Caco-2 (cell line): ENCODE measurements around the gene FAM227A. TPM values are rescaled to one million over a fixed set of nuclear protein-coding genes. Genes with fewer than 3 reads are reported as not detected.

Experiments
- BruUV-seq: library from RNA; stranded (reverse); fragments of 400-500 nt; replicated peaks from 2 replicates; lab custom pipeline; 2021; lab: Mats Ljungman, UMichigan
- CTCF ChIA-PET: fragments of 300-600 bp; sonication (Branson Sonifier 250); formaldehyde crosslinking; loops from one replicate; lab custom pipeline; 2022; ENCODE audit warnings: antibody characterized with exemption; lab: Charles Lee
- POLR2A ChIA-PET: fragments of 300-600 bp; sonication (Branson Sonifier 250); formaldehyde crosslinking; loops from one replicate; lab custom pipeline; 2022; ENCODE audit warnings: antibody characterized with exemption; lab: Charles Lee
- DNase-seq, 2 experiments: peaks; one replicate each; pipeline versions ENCODE4 v3.0.0 to v3.0.0-alpha.2; 2020 to 2022
- H3K27me3 ChIP-seq: replicated peaks from 2 replicates; pipeline ENCODE4 v1.6.0; 2011; ENCODE audit warnings: low read length; ENCODE audit not compliant: control insufficient read depth, insufficient read depth
- H3K36me3 ChIP-seq: 2 replicates; pipeline ENCODE4 v1.5.1; 2011; ENCODE audit warnings: low read length; ENCODE audit not compliant: control insufficient read depth, insufficient read depth
- H3K4me1 ChIP-seq: fragments of 250-450 bp; sonication (Bioruptor Pico); 2 replicates; pipeline ENCODE4 v1.5.1; 2020; ENCODE audit warnings: mild to moderate bottlenecking
- H3K4me3 ChIP-seq: 2 replicates; pipeline ENCODE4 v1.5.1; 2011; ENCODE audit warnings: low read depth, mild to moderate bottlenecking, control low read depth, low read length
- H3K9me3 ChIP-seq: fragments of 250-450 bp; sonication (Bioruptor Pico); 2 replicates; pipeline ENCODE4 v1.5.1; 2020; ENCODE audit warnings: mild to moderate bottlenecking, moderate library complexity
- H3K27ac Mint-ChIP-seq: one replicate; pipeline ENCODE4 v1.8.0; 2022; ENCODE audit warnings: mixed read lengths; ENCODE audit not compliant: unreplicated experiment
- H3K27me3 Mint-ChIP-seq: one replicate; pipeline ENCODE4 v1.8.0; 2022; ENCODE audit warnings: mixed read lengths; ENCODE audit not compliant: insufficient read depth, unreplicated experiment
- H3K36me3 Mint-ChIP-seq: one replicate; pipeline ENCODE4 v1.8.0; 2022; ENCODE audit warnings: mild to moderate bottlenecking, mixed read lengths; ENCODE audit not compliant: insufficient read depth, unreplicated experiment
- H3K4me1 Mint-ChIP-seq: one replicate; pipeline ENCODE4 v1.8.0; 2022; ENCODE audit warnings: low read depth, mixed read lengths; ENCODE audit not compliant: unreplicated experiment
- H3K4me3 Mint-ChIP-seq: one replicate; pipeline ENCODE4 v1.8.0; 2022; ENCODE audit warnings: mild to moderate bottlenecking, moderate library complexity, mixed read lengths; ENCODE audit not compliant: unreplicated experiment
- H3K9me3 Mint-ChIP-seq: one replicate; pipeline ENCODE4 v1.8.0; 2022; ENCODE audit warnings: mixed read lengths; ENCODE audit not compliant: unreplicated experiment
- CTCF ChIP-seq, 2 experiments: fragments of 200-600 bp in 1 of 2; IDR thresholded peaks; 1 replicate in 1 of 2; 2 replicates in 1 of 2; pipeline versions ENCODE4 v1.5.1 to v1.8.0; 2011 to 2022; ENCODE audit warnings: antibody characterized with exemption in 1 of 2, control low read depth in 1 of 2, inconsistent platforms in 1 of 2, low read depth in 1 of 2, low read length in 1 of 2, mild to moderate bottlenecking in 1 of 2, moderate library complexity in 1 of 2; ENCODE audit not compliant: insufficient read depth in 1 of 2, severe bottlenecking in 1 of 2, unreplicated experiment in 1 of 2
- intact Hi-C: fragments of 100-400 bp; cut with micrococcal nuclease; formaldehyde crosslinking; loops from one replicate; pipeline ENCODE4 v1.10.0; 2022; ENCODE audit not compliant: unreplicated experiment
- total RNA-seq: library from RNA; stranded (reverse); gene quantifications from 2 replicates; pipeline ENCODE4 v1.2.3, GENCODE V29; 2022

The FAM227A gene
- total RNA-seq, 1 experiment from 2014 or later: 0.73 TPM

- Mint-ChIP-seq H3K4me1 (peaks cover 16% of the 10 kb centered on the region), H3K9me3 (no peaks in the 10 kb centered on the region), H3K4me3 (peak overlapping the region; percentile 87), H3K36me3 (peaks cover 59% of the 10 kb centered on the region), H3K27ac (peak overlapping the region; percentile 95), H3K27me3 (no peaks in the 10 kb centered on the region)
- intact Hi-C loops: no loop called here
- BruUV-seq: no TSS peak
- DNase-seq: peak in 1 of 2 experiments; percentile 65
- H3K9me3 ChIP-seq: no peaks in the 10 kb centered on the region
- no peak for TF ChIP-seq CTCF (IDR thresholded peaks at IDR 0.05; ENCODE audit: insufficient read depth in 1 of 2, low read depth in 1 of 2, low read length in 1 of 2, severe bottlenecking in 1 of 2, unreplicated experiment in 1 of 2)
- peaks cover 2% of the 10 kb centered on the region; the same call in 1 of the 2 replicates for H3K36me3 ChIP-seq
- H3K4me3 ChIP-seq: peak overlapping the region; percentile 88
- CTCF ChIA-PET: interaction anchor here (1.9 kb wide), 1 partner anchor 18 kb away, joined by 8 read pairs; the partner anchor contains the start of gene TOMM22
- POLR2A ChIA-PET: interaction anchor here (0.7 kb wide), 1 partner anchor 162 kb away, joined by 4 read pairs; no protein-coding TSS in a partner anchor
- H3K4me1 ChIP-seq: peaks cover 38% of the 10 kb centered on the region
- H3K27me3 ChIP-seq: no peaks in the 10 kb centered on the region
Measured at GRCh38 chr22:38700270-38700788, 44.1 kb upstream of the FAM227A start.

GRCh38 chr22:38699784-38700183 is 43.6 kb upstream of the FAM227A start:
- no peaks in the 10 kb centered on the region for H3K9me3 Mint-ChIP-seq
- Histone ChIP-seq H3K27me3 (no peaks in the 10 kb centered on the region), H3K4me3 (peak overlapping the region; percentile 88), H3K9me3 (no peaks in the 10 kb centered on the region), H3K4me1 (peaks cover 43% of the 10 kb centered on the region), H3K36me3 (peaks cover 2% of the 10 kb centered on the region; the same call in 1 of the 2 replicates)
- POLR2A ChIA-PET: interaction anchor here (0.5 to 1.0 kb wide), 3 partner anchors 18 to 163 kb away, joined by 3 to 9 read pairs (median 4); partner anchors contain the start of gene TOMM22
- BruUV-seq: TSS peak; percentile 70
- intact Hi-C loops: no loop called here
- no peak for DNase-seq
- CTCF ChIA-PET: interaction anchor here (1.9 kb wide), 1 partner anchor 18 kb away, joined by 8 read pairs; the partner anchor contains the start of gene TOMM22
- peaks cover 59% of the 10 kb centered on the region for H3K36me3 Mint-ChIP-seq
- H3K27me3 Mint-ChIP-seq: no peaks in the 10 kb centered on the region
- peaks cover 21% of the 10 kb centered on the region for H3K4me1 Mint-ChIP-seq
- TF ChIP-seq CTCF (IDR thresholded peaks at IDR 0.05; ENCODE audit: insufficient read depth in 1 of 2, low read depth in 1 of 2, low read length in 1 of 2, severe bottlenecking in 1 of 2, unreplicated experiment in 1 of 2): no peak
- H3K27ac Mint-ChIP-seq: peak overlapping the region; percentile 95
- H3K4me3 Mint-ChIP-seq: peak overlapping the region; percentile 87

- Histone ChIP-seq H3K4me1 (peaks cover 45% of the 10 kb centered on the region), H3K27me3 (no peaks in the 10 kb centered on the region), H3K36me3 (peaks cover 2% of the 10 kb centered on the region; the same call in 1 of the 2 replicates), H3K4me3 (peak overlapping the region; percentile 88), H3K9me3 (no peaks in the 10 kb centered on the region)
- Mint-ChIP-seq H3K4me1 (peaks cover 25% of the 10 kb centered on the region), H3K27me3 (no peaks in the 10 kb centered on the region), H3K36me3 (peaks cover 64% of the 10 kb centered on the region), H3K9me3 (no peaks in the 10 kb centered on the region), H3K27ac (peak overlapping the region; percentile 100), H3K4me3 (peak overlapping the region; percentile 87)
- POLR2A ChIA-PET: interaction anchor here (1.0 kb wide), 1 partner anchor 17 kb away, joined by 9 read pairs; the partner anchor contains the start of gene TOMM22
- TF ChIP-seq CTCF (IDR thresholded peaks at IDR 0.05; ENCODE audit: insufficient read depth in 1 of 2, low read depth in 1 of 2, low read length in 1 of 2, severe bottlenecking in 1 of 2, unreplicated experiment in 1 of 2): no peak
- BruUV-seq: no TSS peak
- intact Hi-C loops: no loop called here
- no peak for DNase-seq
- CTCF ChIA-PET: interaction anchor here (1.9 kb wide), 1 partner anchor 17 kb away, joined by 8 read pairs; the partner anchor contains the start of gene TOMM22
Measured at GRCh38 chr22:38699143-38699542, 43.0 kb upstream of the FAM227A start.
